Activated T-cell treated with anti-CD3 and anti-CD28 coated beads for 48 hours (primary cell): ENCODE data around the gene TKTL1.
"Not testable (repeated sequence)": the region's sequence is repeated elsewhere in the genome, so short reads cannot be mapped to it uniquely, and the experiment has no call there.

Experiments used
- DNase-seq: peaks from one replicate; pipeline ENCODE4 v3.0.0-alpha.2; 2020; ENCODE audit warnings: low read depth

The TKTL1 gene

DNA sequence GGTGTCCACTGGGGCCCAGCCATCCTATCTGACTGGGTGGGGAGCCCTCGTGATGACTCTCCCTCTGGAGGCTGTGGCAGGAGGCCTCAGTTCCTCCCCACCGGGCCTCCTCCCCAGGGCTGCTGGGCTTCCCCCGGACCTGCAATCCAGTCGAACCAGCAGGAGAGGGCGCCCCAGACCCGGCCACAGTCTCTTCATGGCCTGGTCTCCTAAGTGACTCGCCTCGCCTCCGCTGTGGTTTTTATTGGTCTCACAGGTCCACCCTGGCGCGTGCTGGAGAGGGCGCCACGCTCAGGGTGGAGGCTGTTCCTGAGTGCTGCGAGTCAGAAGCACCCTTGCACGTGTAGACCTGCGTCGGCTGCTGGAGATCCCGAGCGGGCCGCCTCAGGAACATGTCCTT, 48.0 kb downstream of the TKTL1 start:
- not testable (repeated sequence) for DNase-seq

DNA sequence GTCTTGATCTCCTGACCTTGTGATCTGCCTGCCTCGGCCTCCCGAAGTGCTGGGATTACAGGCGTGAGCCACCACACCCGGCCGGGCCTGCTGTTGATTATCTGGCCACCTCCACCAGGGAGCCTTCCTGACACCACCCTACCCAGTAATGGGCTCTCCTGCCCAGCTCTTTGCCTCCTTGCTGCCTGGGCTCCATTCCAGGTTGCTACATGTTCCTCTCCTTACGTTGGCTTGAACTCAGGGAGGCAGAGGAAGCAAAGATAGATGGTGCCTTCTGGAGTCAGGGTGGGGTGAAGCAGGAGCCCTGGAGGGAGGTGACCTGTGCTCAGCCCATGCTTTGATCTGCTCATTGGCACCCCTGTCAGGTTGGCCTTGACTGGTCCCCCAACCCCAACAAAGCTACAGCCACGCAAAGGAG, 52.5 kb downstream of the TKTL1 start:
- DNase-seq, result no peak

DNA sequence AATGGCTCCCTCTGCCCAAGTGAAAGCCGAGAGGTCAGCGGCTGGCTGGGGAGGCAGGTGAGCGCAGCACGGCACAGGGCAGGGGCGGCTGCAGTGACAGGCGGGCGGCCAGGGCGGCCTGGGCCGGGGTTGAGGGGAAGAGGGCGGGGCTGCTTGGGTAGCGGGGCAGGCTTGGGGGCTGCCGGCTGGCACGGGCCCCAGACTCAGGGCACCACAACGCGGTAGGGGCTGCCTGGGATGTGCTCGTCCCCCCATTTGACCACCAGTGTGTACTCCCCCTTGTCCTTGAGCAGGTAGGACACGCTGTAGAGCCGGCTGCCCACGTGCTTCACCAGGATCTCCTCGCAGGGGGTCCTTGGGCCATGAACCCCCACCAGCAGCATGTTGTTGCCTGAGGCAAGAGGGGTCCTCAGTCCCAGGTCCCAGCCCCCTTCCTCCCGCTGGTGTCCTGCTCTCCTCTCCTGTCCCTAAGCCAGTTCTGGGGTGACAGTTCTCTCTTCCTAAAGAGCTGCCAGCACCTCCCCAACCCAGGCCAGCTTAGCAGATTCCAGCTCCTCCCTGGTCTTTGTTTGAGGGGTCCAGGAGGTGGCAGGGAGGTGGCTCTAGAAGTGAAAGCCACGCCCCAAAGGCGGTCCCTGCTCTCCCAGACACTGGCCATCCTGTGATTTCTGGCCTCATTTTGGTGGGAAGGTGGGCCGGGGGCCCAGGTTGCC, 53.2 kb downstream of the TKTL1 start:
- DNase-seq, result no peak

DNA sequence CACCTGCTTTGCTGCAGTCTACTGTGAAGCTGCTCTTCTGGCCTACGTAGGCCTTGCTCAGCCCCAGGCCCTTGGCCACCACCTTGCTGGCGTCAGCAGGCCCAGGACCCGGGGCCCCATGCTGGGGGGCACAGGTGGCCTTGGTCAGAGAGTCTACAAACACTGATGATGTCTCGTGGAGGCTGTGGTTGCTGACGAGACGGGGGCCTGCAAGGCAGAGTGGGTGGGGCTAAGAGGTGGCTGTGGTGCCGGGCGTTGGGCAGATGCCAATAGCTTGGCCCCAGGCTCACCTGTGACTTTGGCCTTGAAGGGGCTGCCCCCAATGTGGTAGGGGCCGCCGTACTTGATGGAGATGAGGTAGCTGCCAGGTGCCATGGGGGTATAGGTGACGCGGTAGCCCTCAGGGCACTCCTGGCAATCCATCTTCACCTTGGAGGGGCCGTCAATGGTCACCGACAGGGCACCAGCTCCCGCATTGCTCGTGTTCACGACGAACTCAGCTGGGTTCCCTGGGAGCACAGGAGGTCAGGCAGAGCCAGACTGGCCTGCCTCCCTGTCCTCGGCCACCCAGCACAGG, 53.9 kb downstream of the TKTL1 start:
- no peak for DNase-seq

DNA sequence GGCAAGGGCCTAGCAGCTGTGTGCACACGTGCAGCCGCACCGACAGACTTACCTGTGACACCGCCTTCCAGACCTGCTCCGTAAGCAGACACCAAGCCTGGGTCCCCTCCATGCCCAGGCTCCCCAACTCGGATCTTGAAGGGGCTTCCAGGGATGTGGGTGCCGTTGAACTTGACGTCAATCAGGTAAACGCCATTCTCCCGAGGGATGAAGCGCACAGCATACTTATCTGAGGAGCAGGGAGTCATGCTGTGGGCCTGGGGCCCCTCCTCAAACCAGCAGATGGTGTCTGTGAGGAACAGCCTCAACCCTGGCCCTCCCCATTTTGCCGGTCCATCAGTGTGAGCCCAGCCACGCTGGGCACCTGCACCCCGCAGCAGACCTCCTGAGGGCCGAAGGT, 54.4 kb downstream of the TKTL1 start:
- DNase-seq, result no peak

DNA sequence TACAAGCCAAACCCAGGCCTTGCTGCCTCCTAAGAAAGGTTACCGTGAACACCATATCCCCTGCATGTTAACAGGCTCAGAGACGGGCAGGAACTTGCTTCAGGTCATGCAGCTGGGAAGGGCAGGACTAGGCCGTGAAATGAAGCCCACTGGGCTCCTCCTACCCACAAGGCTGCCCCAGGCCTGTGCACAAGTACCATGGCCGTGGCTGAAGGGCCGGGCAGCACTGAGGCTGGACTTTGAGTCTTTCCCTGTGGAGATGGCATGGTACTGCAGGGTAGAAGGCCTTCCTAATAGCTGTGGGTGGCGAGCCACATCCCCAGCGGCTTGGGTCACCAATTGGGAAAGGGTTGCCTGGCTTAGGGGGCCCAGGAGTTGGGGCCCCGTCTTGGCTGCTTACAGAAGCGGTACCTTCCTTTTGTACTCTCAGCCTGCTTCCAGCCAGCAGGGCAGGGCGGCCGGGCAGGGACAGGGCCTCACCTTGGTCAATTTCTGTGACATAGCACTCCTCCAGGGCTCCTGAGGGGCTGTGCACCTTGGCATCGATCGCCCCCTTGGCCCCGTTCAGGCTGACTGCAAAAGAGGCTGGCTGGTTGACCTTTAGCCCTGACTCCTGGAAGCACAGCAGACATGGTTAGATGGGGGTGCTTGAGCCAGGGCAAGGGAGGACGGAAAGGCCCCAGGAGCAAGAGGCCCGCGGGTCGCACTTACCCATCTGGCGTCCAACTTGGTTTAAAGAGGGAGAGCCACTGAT, 55.0 kb downstream of the TKTL1 start:
- DNase-seq, result no peak

DNA sequence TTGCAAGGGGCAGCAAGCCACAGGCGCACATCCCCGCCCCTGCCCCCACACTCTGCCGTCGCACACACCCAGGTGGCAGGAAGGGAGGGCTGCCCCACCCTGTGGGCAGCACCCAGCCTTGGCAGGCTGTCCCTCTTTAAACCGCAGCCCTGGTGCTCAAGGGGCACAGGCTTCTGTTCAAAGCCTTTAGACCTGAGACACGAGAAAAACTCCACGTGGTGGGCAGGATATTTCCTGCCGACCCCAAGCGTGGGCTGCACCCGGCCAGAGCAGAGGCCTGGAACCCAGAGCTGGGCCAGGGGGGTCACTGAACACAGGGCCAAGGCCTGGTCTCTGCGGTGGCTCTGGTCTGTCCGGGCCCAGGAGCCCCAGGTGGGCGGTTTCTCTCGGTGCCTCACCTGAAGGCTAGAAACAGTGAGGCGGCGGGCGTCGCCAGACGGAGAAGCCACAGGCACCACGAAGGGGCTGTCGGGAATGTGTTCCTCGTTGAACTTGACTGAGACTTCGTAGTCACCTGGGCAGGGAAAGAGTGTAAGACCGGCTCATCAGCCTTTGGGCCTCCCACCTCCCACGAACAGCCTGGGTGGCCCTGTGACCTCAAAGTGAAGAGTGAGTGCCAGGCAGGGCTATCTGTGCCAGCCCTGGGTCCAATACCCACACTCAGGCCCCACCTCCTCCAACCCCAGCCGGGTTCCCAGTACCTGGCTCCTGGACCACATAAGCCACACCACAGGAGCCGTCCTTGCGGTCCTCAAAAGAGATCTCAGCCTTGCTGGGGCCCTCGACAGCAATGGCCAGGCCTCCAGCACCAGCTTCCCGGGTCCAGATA, 55.8 kb downstream of the TKTL1 start:
- no peak for DNase-seq

DNA sequence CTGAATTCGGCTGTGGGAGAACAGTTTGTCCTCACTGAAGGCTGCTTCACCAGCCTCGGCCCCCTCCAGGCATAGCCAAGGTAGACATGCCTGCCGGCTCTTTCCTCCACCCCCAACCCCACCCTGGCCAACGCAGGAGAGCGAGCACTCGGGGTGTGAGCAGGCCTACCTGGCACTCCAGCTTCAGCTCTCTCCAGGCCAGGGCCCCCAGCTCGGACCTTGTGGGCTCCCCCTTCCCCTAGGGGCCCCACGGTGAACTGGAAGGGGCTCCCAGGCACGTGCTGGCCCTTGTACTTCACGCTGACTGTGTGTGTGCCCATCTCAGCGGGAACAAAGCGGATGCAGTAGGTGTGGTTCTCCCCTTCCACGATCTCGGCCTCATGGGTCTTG, 56.4 kb downstream of the TKTL1 start:
- DNase-seq, result no peak

DNA sequence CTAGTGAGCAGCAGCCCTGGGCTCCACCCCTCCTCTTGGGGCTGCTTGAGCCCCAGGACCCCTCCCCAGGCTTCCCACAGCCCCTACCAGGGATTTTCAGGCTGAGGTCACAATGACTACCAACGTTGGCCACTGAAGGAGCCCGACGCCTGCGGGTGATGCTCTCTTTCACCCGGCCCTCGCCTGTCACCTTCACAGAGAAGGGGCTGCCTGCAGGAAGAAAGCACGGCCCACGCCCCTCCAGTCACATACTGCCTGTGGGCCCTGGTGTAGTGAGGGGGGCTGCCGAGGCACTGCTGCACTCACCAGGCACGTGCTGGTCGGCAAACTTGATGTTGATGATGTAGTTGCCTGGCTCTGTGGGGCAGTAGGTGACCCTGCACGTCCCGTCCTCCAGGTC, 56.9 kb downstream of the TKTL1 start:
- no peak for DNase-seq

DNA sequence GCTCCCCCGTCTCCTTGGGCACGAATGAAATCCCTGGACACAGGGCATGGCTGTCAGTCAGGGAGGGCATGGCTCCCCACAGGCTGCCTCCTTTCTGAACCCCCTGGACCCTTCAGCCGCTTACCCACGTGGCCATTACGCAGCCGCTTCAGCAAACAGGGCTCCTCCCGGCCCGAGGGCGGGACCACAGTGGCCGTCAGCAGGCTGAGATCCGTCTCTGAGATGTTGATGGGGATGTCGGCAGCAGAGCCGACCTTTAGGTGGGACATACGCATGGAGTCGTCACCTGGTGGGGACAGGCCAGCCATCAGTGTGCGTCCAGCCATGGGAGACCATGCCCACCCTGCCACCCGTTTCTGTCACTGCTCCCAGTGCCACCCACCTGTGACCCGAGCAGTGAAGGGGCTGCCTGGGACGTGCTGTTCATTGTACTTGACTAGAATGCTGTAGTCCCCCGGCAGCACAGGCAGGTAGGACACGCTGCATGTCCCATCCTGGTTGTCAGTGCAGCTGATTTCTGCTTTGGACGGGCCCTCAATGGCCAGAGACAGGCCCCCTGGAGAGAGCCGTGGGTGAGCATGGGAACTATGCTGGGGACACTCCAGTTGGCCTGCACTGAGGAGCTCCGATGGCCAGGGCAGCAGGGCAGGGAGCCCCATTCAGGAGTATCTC, 57.7 kb downstream of the TKTL1 start:
- DNase-seq, result no peak

DNA sequence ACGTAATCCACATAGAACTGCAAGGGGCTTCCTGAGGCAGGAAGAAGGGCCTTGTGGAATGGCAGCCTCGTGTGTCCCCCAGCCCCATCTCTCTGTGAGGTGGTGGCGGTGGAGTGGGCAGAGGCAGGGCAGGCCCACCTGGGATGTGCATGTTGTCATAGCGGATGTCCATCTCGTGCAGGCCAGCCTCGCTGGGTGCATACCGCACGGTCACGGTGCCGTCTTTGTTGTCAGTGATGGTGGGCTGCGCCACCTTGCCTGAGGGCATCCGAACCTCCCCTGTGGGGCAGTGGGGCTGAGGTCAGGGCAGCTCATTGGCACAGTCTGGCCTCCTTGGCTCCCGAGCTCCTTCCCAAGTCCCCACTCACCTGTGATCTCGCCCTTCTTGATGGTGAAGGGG, 58.4 kb downstream of the TKTL1 start:
- no peak for DNase-seq

DNA sequence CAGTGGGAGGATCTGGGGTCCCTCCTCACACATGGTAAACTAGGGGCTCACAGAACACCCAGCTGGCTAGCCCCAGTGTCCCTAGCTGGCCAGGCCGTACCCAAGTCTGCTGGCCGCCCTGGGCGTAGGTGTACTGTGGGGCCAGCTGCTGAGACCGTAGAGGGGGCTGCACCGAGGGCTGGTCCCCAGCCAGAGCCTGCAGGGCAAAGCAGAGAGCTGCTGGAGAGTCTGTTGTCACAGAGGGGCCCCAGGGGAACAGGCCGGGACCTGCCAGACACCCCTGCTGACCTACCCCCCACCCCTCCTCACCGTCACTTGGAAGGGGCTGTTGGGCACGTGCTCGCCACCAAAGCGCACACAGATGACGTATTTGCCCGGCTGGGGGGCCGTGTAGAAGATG, 58.9 kb downstream of the TKTL1 start:
- DNase-seq, result no peak

DNA sequence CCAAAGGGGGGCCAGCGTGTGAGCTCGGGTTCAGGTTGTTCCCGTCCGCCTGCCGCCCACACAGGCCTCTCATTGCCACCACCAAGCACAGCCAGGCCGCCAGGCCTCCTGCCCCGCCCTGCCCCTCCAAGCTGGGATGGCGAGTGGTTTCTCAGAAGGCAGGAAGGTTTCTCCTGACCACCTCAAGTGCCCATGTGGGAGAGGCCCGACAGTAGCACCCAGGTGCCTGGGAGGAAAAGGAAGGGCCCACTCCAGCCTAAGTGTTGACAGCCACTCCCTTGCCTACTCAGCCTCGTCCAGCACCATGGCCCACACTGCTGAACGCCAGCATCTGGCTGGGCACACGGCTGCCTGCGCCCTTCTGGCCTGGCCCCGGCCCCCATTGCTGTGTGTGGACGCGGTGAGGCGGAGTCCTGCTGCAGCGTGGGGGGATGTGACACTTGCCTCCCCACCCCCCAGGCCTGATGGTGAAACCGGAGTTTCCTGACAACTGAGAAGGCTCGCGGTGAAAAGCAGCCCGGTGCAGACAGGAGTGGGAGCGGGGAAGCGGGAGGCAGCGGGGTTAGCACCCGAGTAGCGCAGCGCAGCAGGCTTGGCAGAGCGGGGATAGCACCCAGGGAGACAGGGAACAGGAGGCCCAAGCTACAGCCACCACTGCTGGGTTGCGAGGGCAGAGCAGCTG, 59.6 kb downstream of the TKTL1 start:
- no peak for DNase-seq

DNA sequence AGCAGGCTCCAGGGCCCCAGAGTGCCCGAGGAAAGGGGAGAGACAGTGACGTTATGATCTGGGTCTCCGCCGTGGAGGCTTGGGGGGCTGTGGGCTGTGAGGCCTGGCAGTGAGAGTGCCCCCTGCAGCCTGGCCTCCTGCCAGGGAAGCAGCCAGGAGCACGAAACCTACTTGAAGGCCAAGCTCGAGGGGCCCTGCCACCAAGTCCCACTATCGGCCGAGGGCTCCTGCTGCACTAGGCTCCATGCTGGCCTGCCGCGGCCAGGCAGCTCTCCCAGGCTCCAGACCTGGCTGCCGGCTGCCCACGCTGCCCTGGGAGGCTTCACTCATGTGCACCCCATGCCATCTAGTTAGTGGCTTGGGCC, 60.2 kb downstream of the TKTL1 start:
- no peak for DNase-seq

DNA sequence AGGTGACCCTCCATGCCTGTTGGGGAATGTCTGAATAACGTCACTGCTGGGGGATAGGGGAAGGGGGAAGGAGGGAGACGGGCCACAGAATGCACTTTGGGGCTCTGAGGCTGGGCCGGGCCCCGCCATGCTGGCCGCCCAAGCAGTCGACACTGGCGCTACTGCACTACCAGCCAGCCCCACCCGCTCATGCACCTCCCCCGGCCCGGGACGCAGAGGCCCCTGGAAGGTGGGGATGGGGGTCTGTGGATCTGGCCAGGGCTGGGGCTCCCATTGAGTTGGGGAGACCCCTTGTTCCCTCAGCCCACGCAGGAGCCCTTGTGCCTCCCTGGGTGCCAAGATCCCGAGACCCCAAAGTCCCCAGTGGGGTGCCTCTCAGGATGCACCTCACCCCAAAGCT, 61.0 kb downstream of the TKTL1 start:
- DNase-seq, result no peak

DNA sequence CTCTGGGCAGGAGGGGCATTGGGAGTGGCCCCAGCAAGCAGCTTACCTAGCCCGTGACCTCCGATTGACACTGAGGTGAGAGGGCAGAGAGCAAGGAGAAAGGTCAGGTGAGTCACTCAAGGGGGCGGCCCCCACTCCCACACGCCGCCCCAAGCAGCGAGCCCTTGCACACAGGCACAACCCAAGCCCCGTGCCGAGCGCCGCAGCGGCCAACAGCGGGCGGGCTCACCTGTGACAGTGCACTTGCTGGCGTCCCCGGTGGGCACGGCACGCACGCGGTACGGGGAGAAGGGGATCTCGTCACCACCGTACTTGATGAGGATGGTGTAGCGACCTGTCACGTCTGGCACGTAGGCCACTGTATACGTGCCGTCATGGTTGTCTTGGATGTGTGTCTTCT, 61.6 kb downstream of the TKTL1 start:
- DNase-seq, result no peak

DNA sequence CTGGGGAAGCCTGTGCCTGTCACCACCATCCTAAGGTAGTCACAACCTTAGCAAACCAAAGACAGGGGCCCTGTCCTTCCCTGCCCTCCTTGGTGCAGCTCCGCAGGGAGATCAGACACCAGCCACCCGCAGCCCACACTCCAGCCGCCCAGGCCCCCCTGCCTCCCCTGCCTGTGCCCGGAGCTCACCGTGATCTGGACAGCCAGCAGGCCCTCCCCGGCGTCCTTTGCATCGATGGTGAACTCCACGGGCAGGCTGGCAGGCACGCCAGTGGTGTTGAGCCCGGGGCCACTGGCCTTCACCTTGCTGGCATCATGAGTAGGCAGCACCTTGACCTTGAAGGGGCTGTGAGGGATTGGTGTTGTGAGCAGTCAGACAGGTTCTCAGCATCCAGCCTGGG, 62.4 kb downstream of the TKTL1 start:
- DNase-seq, result no peak

DNA sequence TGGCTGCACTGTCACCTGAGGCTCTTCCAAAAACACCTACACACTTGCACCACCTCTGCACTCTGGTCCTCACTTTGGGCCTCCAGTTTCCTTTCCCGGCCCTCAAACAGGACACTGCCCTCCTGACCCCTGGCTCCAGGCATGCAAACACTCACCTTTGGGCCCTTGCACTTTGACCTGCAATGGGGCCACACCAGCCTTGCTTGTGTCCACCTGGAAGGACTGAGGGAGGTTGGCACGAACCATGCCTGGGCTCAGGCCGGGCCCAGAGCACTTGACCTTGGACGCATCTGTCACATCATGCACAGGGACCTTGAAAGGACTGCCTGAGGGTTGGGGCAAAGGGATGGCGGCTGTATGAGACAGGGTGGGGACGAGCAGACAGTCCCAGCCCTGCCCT, 63.2 kb downstream of the TKTL1 start:
- no peak for DNase-seq

DNA sequence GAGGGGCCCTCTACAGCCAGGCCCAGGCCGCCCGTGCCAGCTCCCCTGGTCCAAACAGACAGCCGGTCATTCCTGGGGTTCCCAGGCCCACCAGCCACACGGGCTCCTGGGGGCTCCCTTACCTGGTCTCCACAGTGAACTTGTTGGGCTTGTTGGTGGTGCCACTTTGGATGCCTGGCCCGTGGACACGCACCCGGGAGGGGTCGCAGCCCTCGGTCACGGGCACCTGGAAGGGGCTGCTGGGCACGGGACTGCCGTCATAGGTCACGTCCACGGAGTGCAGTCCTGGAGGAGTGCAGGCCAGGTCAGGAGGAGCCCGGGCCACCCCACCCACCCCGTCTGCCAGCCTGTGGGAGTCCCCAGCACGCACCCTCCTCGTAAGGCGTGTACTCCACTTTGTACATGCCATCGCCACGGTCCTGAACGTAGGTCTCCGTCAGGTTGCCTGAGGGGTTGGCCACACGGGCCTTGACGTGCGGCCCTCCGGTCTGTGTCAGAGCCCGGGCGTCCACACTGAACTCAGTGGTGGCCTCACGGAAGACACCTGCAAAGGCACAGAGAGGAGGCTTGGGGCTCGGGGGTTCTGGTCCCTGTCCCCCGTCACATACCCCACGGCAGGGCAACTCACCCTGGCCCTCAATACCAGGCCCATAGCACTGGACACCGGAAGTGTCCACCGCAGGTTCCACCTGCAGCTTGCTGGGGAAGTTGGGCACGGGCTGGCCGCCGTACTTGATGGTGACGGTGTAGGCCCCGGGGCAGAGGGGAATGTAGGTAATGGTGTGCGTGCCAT, 64.0 kb downstream of the TKTL1 start:
- no peak for DNase-seq

DNA sequence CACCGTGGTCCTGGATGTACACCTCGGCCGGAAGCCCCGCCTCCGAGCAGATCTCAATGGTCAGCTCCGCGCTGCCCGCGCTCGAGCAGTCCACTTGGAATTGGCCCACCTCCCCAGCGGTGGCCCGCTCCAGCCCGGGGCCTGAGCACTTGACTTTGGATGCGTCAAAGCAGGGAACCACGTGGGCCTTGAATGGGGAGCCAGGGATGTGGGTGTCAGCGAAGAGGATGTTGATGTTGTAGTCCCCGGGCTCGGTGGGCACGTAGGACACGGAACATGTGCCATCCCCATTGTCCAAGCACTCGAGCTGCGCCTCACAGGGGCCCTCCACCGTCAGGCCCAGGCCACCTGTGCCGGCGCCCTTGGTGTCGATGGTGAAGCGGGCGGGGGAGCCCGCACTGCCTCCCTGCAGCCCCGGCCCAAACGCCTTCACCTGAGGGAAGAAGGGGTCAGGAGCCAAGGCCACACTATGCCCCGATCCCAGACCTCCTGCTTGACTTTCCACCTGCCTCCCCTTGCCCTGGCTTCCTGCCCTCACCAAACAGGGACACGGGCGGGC, 64.6 kb downstream of the TKTL1 start:
- no peak for DNase-seq
